Left cardiac atrium (tissue), 4 donors: Measurements from ENCODE around the gene UGCG. TPM values are rescaled to one million over a fixed set of nuclear protein-coding genes. Genes with fewer than 3 reads are reported as not detected.

Experiments used
- ATAC-seq, 2 donors: fragments of 200-7000 bp; cut with Tn5 transposase; one replicate each; pipeline ENCODE4 v1.9.1; 2020; ENCODE audit warnings: mild to moderate bottlenecking in 2 of 2, moderate library complexity in 2 of 2
- DNase-seq: peaks from one replicate; pipeline ENCODE4 v3.0.0-alpha.2; 2020
- intact Hi-C, 2 donors: fragments of 100-400 bp; cut with DNase I; formaldehyde crosslinking; loops; one replicate each; pipeline versions ENCODE4 v1.14.1 to v1.15.1; 2022 to 2023
- total RNA-seq, 2 donors: library from RNA; stranded (reverse); fragmentation: NEBNext Ultra II Directional; extraction: Animal tissue kit (Norgen Biotek cat#: 25700); gene quantifications; one replicate each; pipeline ENCODE4 v1.2.1, GENCODE V29; 2021
- donor health status: DM: no; HTN: yes; CAD: no.
- donor health status: DM: no; HTN: yes; CAD: no; lungs with severe emphysema.
- donor health status: DM: yes; HTN: yes; CAD: no.
- donor health status: Dilated cardiomyopathy.

The UGCG gene
- total RNA-seq, 2 donors from 2014 or later, result 12.7 to 21.1 TPM

DNA sequence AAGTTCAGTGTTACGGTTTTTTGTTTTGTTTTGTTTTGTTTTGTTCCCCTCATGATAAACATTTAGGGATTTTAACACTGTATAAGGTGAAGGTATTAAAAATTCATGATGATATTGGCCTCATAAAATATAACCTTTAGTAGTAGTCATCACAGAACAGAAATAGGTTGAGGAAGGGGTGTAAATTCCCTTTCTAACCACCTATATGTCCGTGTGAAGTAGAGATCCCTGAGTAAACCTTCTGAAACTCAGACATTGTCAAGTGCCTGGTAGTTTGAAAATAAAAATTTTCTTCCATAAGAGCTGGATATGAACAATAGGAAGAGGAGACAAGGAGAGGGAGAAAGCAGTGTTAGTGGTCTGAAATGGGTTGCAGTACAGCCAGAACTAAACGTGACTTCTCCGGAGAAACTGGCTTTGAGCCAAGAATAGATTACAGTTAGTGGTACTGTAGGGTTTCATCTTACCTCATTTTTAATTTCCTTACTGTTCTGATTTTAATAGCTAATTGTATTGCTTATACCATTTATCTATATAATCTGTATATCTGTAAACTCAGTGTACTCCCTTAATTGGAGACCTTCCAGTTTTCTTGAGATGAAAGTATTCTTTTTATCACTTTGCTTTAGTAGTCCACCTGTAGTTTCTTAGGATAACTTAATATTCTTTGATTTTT is 18.3 kb downstream of the UGCG start:
- intact Hi-C loops, result no loop called here
- ATAC-seq (peak in 1 of 2 donors; percentile 36), DNase-seq (no peak)

DNA sequence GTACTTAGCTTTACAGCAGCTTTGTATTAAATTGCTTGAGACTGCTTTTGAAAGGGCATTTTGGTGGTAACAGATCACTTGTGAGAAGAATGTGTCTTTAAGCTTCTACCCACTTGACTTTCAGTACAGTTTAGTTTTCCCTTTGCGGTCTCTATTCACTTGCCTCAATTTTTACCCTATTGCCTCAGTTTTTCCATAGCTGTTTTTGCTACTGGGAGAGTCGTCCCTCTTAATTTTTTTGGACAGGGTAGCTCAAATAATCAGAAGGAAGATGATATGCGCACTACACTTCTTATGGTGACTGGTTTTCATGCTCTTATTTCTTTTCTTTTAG is 18.8 kb downstream of the UGCG start:
- no peak for DNase-seq
- no peak for ATAC-seq
- intact Hi-C loops, result no loop called here

DNA sequence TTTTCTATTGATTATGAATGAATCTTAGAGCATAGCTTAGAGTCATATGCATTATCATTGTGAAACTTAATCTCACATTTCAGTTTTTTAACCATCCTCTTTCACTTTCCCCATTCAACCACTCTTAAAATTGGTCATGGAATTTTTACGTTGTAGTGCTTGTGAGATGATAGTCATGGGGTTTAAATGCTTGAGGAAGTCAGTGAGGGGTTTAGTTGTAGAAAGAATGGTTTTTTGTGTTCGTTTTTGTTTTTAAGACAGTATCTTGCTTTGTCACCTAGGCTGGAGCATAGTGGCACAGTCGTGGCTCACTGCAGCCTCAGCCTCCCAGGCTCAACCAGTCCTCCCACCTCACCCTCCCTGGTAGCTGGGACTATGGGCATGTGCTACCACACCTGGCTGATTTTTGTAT is 19.6 kb downstream of the UGCG start:
- no peak for DNase-seq
- ATAC-seq, result no peak
- intact Hi-C loops, result no loop called here

- intact Hi-C loops, result no loop called here
- no peak for ATAC-seq
- DNase-seq, result no peak
Measured at GRCh38 chr9:111917201-111917600, 20.6 kb downstream of the UGCG start.

DNA sequence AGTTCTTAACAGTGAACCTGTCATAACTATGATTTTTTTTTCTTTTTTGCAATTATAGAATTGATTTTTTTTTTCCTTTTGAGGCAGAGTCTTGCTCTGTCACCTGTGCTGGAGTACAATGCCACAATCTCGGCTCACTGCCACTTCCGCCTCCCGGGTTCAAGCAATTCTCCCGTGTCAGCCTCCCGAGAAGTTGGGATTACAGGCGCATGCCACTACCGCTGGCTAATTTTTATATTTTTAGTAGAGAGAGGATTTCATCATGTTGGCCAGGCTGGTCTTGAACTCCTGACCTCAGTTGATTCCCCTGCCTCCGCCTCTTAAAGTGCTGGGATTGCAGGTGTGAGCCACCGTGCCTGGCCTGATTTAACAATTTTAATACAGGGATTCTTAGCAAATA is 21.4 kb downstream of the UGCG start:
- DNase-seq, result no peak
- intact Hi-C loops, result no loop called here
- ATAC-seq, result no peak

DNA sequence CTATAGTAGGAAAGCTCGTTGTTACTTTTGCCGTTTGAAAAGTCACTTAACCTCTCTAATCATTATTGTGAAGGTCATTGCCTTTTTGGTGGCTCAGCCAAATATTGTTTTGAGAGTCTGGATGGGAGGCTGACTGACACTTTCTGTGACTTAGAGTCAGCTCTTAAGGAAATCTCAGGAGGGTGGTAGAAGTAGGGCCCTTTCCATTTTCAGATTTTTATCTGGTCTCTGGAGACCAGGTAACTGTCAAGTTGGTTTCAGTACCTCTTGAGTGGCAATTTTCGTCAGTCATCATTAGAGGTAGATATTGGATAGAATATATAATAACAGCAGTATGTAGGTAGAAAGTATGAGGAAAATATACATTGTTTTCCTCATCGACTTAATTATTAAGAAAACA is 23.3 kb downstream of the UGCG start:
- no peak for ATAC-seq
- intact Hi-C loops, result loop anchor here in 1 of 2 donors (10.0 kb wide), 1 partner anchor 135 kb away; no protein-coding TSS in a partner anchor

DNA sequence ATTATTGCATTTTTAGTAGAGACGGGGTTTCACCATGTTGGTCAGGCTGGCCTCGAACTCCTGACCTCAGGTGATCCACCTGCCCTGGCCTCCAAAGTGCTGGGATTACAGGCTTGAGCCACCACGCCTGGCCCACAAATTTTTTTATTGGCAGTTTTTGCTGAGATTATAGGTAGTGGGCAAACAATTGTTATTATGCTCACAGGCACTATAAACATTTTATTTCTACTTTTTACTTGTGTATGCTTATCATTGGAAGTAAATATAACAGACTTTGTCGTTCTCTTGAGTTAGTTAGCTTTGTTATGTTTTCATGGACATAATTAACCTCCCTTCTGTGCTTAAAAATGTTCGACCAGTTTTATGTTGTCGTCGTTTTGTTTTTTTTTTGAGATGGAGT is 23.9 kb downstream of the UGCG start:
- ATAC-seq (no peak), DNase-seq (no peak)
- intact Hi-C loops, result loop anchor here in 1 of 2 donors (10.0 kb wide), 1 partner anchor 134 kb away; no protein-coding TSS in a partner anchor

More for the DNA sequence above, 23.3 kb downstream of the UGCG start:
- no peak for DNase-seq

DNA sequence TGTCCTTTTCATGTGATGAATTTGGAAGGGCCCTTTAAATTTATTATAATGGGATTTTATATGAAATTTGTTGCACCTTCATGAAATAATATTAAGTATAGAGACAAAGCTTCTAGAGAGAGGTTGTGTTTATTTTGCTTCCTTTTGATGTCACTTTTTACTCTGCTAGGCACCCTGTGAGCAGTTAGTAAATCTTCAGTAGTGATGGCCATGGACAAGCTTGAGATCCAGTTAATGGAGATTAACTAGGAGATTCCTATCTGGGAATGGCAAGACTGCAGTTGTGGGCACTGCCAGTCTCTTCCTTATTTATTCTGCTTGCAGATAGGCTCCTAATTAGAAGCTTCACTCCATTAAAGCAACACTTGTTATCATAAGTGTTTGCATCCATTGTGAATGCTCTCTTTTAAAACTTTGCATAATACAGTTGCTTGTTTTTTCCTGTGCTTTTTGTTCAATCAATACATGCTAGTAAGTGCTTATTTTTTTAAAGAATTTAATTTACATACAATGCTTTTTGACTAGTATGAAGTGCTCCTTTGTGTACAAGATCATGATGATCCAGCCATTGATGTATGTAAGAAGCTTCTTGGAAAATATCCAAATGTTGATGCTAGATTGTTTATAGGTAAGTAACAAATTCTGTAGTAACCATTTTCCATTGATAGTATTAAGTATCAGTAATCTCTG is 25.9 kb downstream of the UGCG start:
- DNase-seq (no peak), ATAC-seq (no peak)
- intact Hi-C loops, result loop anchor here in 1 of 2 donors (10.0 kb wide), 1 partner anchor 132 kb away; no protein-coding TSS in a partner anchor

GRCh38 chr9:111924281-111924680 is 27.7 kb downstream of the UGCG start:
- DNase-seq (no peak), ATAC-seq (no peak)
- intact Hi-C loops, result loop anchor here in 1 of 2 donors (10.0 kb wide), 1 partner anchor 131 kb away; no protein-coding TSS in a partner anchor

- ATAC-seq, result no peak
- no peak for DNase-seq
- intact Hi-C loops, result loop anchor here in 1 of 2 donors (10.0 kb wide), 1 partner anchor 130 kb away; no protein-coding TSS in a partner anchor
Measured at GRCh38 chr9:111925017-111925770, 28.6 kb downstream of the UGCG start.

DNA sequence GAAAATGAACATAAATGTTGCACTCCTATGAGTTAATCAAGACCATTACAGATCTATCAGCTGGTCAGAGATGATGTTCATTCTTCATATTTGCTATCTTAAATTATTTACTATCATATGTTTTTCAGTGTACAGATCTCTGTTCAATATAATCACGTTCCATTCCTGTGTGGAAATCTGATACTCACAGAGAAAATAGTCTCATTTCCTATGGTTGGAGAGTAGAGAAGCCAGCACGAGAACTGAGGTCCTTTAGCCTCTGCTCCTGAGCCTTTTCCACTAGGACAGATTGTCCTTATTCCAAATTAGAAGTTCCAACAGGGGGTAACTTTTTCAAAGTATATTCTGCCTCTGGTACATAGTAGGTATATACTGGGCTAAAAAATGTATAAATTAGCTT is 29.2 kb downstream of the UGCG start:
- no peak for ATAC-seq
- DNase-seq, result no peak
- intact Hi-C loops, result loop anchor here in 1 of 2 donors (10.0 kb wide), 1 partner anchor 129 kb away; no protein-coding TSS in a partner anchor

DNA sequence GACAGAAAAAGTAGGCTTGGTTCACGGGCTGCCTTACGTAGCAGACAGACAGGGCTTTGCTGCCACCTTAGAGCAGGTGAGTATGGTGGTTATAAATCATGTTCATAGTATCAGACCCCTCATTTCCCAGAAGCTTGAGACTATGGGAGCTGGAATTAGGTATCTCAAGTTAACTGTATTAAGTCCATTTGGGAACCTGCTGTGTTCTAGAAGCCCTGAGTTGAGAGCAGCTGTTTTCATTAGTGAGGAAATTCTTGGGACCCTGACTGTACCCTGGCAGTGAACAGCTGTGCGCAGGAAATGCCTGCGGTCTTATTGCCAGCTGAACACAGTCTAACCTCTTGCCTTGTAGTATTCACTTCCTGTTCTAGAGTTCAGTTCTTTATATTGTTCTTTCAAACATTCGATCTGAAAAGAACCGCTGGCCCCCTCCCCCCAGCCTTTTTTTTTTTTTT is 29.8 kb downstream of the UGCG start:
- ATAC-seq, result peak; percentile 84 to 90
- intact Hi-C loops, result loop anchor here in 1 of 2 donors (10.0 kb wide), 1 partner anchor 128 kb away; no protein-coding TSS in a partner anchor
- peak; percentile 36 for DNase-seq

DNA sequence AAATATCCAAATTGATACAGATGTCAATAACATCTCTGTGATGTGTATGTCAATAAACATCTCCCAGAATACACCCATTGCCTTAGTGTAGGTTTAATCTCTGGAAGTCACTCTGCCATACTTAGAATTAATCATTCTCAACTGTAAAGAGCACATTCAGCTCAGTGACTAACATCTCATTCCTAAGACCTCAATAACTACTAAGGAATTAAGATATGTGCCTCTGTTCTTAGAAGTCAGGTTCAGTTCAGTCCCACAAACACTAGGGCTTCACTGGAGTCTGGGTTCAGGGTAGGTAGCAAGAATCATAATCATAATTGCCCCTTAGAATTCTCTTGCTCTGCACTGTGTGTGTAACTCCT is 31.7 kb downstream of the UGCG start:
- DNase-seq, result no peak
- intact Hi-C loops, result loop anchor here in 1 of 2 donors (10.0 kb wide), 1 partner anchor 126 kb away; no protein-coding TSS in a partner anchor
- ATAC-seq, result no peak

- ATAC-seq (no peak), DNase-seq (no peak)
- intact Hi-C loops, result no loop called here
Measured at GRCh38 chr9:111934747-111935146, 38.1 kb downstream of the UGCG start.

- intact Hi-C loops, result no loop called here
- no peak for ATAC-seq
- no peak for DNase-seq
Measured at GRCh38 chr9:111936391-111936790, 39.8 kb downstream of the UGCG start.

DNA sequence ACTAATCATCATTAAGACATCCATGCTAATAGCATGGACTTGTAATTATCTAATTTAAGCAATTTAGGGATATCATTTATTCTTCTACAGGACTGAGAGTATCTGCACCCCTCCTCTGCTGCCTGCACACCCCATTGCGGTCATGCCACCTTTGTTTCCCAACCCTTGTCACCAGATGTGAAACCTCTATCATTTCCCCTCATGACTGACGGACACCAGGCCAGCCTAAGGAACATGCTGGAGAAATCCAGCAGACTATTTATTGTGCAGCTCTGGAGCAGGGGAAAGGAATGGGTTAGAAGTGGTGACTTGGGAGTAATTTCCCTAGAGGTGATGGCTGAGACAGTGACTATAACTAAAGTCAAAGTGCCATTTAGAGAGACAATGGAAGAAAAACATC is 40.7 kb downstream of the UGCG start:
- ATAC-seq (no peak), DNase-seq (no peak)
- intact Hi-C loops, result no loop called here

DNA sequence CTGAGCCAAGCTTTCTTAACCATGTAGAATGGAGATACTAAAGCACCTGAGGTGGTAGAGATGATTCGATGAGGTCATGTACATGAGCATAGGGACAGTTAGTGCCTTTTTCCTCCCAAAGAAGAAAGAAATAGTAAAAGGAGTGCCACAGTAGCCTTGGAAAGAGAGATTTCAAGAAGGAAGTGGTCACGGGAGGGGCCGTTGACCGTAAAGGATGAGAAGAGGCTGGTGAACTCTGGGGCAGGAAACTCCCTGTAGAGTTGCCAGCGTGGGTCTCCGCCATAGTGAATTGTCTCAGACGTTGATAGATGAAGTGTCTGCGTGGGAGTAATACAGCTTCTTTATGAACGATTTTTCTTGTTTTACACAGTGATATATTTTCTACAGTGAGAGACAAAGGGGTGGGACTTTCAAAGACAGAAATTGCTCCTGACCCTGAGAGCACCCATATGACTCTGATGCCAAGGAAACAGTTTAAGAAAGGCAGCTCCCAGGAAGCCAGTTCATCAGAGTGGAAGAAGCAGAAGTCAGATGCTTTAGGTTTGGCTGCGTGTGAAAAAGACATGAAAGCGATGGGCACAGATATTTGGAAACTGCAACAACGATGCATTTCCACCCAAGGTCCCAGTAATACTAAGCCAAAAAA is 41.3 kb downstream of the UGCG start:
- ATAC-seq (peak; percentile 50 to 82), DNase-seq (peak; percentile 42)
- intact Hi-C loops, result no loop called here

- intact Hi-C loops, result no loop called here
- DNase-seq (no peak), ATAC-seq (peak; percentile 5 to 58)
Measured at GRCh38 chr9:111938427-111938800, 41.8 kb downstream of the UGCG start.

DNA sequence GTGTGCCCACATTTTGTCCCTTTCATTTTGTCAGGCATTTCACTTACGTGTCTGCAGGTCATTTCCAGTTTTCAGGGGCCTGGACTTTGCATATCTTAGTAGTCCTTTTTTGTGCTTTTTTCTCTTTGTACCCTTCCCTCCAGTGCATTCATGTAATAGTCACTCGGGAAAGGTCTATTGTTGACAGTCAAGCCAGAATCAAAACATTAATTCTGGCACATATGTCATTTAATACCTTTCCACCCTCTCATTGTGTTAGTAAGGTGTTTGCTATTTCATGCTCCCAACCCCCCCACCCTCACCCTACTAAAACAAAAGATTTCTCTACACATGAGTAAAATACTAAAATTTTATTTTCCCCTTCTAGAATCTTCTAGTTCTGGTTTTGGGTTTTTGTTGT is 42.7 kb downstream of the UGCG start:
- ATAC-seq, result no peak
- no peak for DNase-seq
- intact Hi-C loops, result no loop called here
